ENCODE measurements around the gene PRKG1. TPM values are rescaled to one million over a fixed set of nuclear protein-coding genes. Genes with fewer than 3 reads are reported as not detected.

PRKG1 gene
- total RNA-seq, 4 donors from 2014 or later = 24.0 to 89.1 (median 45.7) TPM

DNA sequence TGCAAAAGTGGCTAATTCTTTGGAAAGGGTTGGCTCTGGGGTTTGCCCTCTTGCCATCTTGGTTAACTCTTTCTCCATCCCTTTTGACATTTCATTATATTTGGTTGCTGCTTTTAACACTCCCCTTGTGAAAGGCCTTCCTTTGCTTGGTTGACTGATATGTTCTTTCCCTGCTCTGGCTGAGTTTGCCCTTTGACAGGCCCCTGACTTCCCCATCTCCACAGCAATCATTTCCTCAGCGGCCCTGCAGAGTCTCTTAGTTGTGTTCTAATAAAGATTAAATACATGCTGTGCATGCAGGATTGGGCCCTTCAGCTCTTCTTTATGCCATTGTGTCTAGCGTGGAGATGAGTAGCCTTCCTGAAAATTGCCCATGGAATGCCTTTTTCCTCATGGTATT is 709.7 kb downstream of the PRKG1 start:
- H3K27me3 ChIP-seq = no peaks in the 10 kb centered on the region
- no peak for DNase-seq
- no peaks in the 10 kb centered on the region for H3K36me3 ChIP-seq

DNA sequence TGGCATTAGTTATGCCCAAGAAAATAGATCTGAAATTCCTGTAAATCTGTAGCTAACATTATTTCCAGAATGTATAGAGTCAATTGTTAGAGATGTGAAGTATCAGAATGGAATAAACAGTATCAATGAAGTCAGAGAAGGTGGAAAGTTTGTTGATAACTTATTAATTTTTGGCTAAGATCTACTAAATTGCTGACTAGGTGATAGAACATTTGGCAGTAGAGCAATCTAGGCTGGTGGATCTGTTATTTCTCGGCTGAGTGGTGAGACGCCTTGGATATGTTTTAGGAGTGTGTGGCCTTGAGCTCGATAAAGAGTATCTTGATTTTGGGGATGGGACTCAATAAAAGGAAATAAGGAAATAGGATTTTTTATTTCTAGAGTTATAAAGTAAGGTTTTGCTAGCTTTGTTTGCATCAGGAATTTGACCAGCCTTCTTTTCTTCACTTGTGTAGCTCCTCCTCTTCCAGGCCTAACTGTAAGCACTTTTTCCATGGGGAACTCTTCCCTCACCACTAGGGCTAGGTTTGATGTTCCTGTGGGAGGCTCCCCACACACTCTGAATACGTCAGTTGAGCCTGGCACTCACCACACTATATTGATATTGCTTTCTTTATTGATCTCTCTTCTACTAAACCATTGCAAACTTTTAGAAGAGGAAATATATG is 711.9 kb downstream of the PRKG1 start:
- Histone ChIP-seq H3K27me3 (no peaks in the 10 kb centered on the region), H3K4me1 (no peaks in the 10 kb centered on the region), H3K9me3 (no peaks in the 10 kb centered on the region), H3K4me3 (no peak overlapping the region), H3K27ac (no peak overlapping the region), H3K36me3 (no peaks in the 10 kb centered on the region)
- no peak for DNase-seq
- TF ChIP-seq, protein P1, sequence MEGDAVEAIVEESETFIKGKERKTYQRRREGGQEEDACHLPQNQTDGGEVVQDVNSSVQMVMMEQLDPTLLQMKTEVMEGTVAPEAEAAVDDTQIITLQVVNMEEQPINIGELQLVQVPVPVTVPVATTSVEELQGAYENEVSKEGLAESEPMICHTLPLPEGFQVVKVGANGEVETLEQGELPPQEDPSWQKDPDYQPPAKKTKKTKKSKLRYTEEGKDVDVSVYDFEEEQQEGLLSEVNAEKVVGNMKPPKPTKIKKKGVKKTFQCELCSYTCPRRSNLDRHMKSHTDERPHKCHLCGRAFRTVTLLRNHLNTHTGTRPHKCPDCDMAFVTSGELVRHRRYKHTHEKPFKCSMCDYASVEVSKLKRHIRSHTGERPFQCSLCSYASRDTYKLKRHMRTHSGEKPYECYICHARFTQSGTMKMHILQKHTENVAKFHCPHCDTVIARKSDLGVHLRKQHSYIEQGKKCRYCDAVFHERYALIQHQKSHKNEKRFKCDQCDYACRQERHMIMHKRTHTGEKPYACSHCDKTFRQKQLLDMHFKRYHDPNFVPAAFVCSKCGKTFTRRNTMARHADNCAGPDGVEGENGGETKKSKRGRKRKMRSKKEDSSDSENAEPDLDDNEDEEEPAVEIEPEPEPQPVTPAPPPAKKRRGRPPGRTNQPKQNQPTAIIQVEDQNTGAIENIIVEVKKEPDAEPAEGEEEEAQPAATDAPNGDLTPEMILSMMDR (IDR thresholded peaks at IDR 0.05) = no peak
- TF ChIP-seq POLR2A (IDR thresholded peaks at IDR 0.05) = no peak

More for the DNA sequence above, 709.7 kb downstream of the PRKG1 start:
- Histone ChIP-seq H3K27ac (no peak overlapping the region), H3K4me1 (no peaks in the 10 kb centered on the region), H3K4me3 (no peak overlapping the region), H3K9me3 (no peaks in the 10 kb centered on the region)
- TF ChIP-seq, protein P1 (IDR thresholded peaks at IDR 0.05) = no peak
- no peak for TF ChIP-seq POLR2A (IDR thresholded peaks at IDR 0.05)

DNA sequence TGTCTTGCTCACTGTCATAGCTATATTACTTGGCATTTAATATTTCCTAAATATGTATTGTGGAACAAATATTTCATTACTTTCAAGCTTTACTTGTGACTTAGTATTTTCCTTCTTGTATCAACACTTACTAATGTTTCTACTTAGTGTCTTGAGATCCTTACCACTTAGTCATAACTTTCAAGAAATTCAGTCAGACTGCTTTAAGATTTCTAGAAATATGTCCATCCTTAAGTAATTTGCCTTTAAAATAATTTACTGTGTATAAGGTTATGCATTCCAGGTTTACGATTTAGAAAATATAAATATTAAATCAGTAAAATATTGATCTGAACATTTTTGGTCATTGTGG is 712.4 kb downstream of the PRKG1 start:
- H3K4me3 ChIP-seq = no peak overlapping the region
- no peak for TF ChIP-seq POLR2A (IDR thresholded peaks at IDR 0.05)
- TF ChIP-seq, protein P1 (IDR thresholded peaks at IDR 0.05) = no peak

DNA sequence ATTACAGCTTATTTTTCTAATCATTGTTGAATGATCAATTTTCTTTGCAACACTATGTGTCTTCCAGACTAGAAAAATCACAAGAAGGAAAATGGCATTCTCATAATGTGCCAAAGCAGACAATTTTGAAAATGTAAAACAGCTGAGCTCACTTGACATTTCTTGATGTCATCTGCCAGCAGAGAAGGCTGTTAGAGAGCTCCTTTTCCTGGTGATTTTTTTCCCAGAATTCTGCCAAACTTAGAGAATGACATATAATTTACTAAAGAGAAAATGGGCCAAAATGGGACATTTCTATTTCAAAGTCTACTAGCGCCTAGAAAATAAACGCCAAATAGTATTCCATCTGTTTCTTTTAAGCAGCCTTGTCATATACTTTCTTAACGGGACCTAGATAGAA is 714.0 kb downstream of the PRKG1 start:
- TF ChIP-seq POLR2A (IDR thresholded peaks at IDR 0.05) = no peak
- TF ChIP-seq, protein P1 (IDR thresholded peaks at IDR 0.05) = no peak

More for the DNA sequence above, 712.4 kb downstream of the PRKG1 start:
- Histone ChIP-seq H3K9me3 (no peaks in the 10 kb centered on the region), H3K27ac (no peak overlapping the region), H3K27me3 (no peaks in the 10 kb centered on the region), H3K4me1 (no peaks in the 10 kb centered on the region), H3K36me3 (no peaks in the 10 kb centered on the region)
- DNase-seq = no peak

DNA sequence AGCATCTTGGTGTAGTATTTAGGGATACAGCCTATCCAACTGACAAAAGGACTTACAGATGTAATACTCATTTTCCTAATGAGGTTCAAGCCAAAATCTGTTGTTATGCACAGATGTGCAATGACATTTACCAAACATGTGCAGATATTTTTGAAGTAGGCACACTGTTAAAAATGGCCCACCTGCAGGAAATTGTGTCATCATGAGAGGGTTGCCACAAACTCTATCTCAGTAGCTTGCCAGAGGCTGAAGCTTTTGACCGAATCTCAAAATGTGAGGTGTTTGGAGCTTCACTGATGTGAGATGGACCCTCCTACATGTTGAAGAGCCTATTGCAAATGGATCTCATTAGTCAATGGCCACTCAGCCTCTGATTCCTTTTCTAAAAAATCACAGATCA is 714.8 kb downstream of the PRKG1 start:
- TF ChIP-seq POLR2A (IDR thresholded peaks at IDR 0.05) = no peak
- TF ChIP-seq, protein P1 (IDR thresholded peaks at IDR 0.05) = no peak
- H3K4me3 ChIP-seq = no peak overlapping the region
- no peak for DNase-seq
- no peaks in the 10 kb centered on the region for H3K4me1 ChIP-seq
- H3K27me3 ChIP-seq = no peaks in the 10 kb centered on the region
- no peaks in the 10 kb centered on the region for H3K9me3 ChIP-seq
- no peaks in the 10 kb centered on the region for H3K36me3 ChIP-seq
- H3K27ac ChIP-seq = no peak overlapping the region

More for the DNA sequence above, 714.0 kb downstream of the PRKG1 start:
- H3K9me3 ChIP-seq = no peaks in the 10 kb centered on the region
- no peaks in the 10 kb centered on the region for H3K36me3 ChIP-seq
- H3K4me3 ChIP-seq = no peak overlapping the region
- no peak for DNase-seq
- no peak overlapping the region for H3K27ac ChIP-seq
- H3K4me1 ChIP-seq = no peaks in the 10 kb centered on the region
- no peaks in the 10 kb centered on the region for H3K27me3 ChIP-seq

Data from Peyer's patch (tissue), 4 donors.